ENCODE results near the gene NEUROG1.
A peak's percentile ranks its signal among the peaks of the same experiment; 100 is the strongest.

The NEUROG1 gene

GRCh38 chr5:135535820-135536801 lies at the start of gene NEUROG1:
Gene NEUROG1 (minus strand): TSS chr5:135535964. CDS start chr5:135535690, 274 bp downstream.
- no peak for DNase-seq (ENCODE audit: extremely low read depth, low read depth)
- no peak for TF ChIP-seq CTCF (IDR thresholded peaks at IDR 0.05; ENCODE audit: low read depth, low read length)

- no peak for TF ChIP-seq CTCF (IDR thresholded peaks at IDR 0.05; ENCODE audit: low read depth, low read length)
- no peak for DNase-seq (ENCODE audit: extremely low read depth, low read depth)
Observed at GRCh38 chr5:135584918-135585317, 49.2 kb upstream of the NEUROG1 start.

GRCh38 chr5:135584276-135584675 lies 48.5 kb upstream of the NEUROG1 start:
- DNase-seq (ENCODE audit: extremely low read depth, low read depth), result no peak
- no peak for TF ChIP-seq CTCF (IDR thresholded peaks at IDR 0.05; ENCODE audit: low read depth, low read length)

- TF ChIP-seq CTCF (IDR thresholded peaks at IDR 0.05; ENCODE audit: low read depth, low read length), result no peak
- no peak for DNase-seq (ENCODE audit: extremely low read depth, low read depth)
Observed at GRCh38 chr5:135582099-135582781, 46.5 kb upstream of the NEUROG1 start.

GRCh38 chr5:135578685-135579341 lies 43.0 kb upstream of the NEUROG1 start, which contains the start of gene CXCL14:
Gene CXCL14 (minus strand): TSS chr5:135578991. CDS start chr5:135578778, 213 bp downstream.
- no peak for TF ChIP-seq CTCF (IDR thresholded peaks at IDR 0.05; ENCODE audit: low read depth, low read length)
- peak; percentile 23 for DNase-seq (ENCODE audit: extremely low read depth, low read depth)

GRCh38 chr5:135578305-135578684 lies 42.5 kb upstream of the NEUROG1 start:
- DNase-seq (ENCODE audit: extremely low read depth, low read depth), result no peak
- TF ChIP-seq CTCF (IDR thresholded peaks at IDR 0.05; ENCODE audit: low read depth, low read length), result no peak
